ENCODE data around the gene PHF2. TPM values are rescaled to one million over a fixed set of nuclear protein-coding genes. Genes with fewer than 3 reads are reported as not detected.

The PHF2 gene
- total and polyA plus RNA-seq, 2 of the 4 experiments (the other 2 are of a cell fraction) = 5.9 to 9.5 TPM

GRCh38 chr9:93669958-93670207, 93.5 kb downstream of the PHF2 start:
- H3K4me2 ChIP-seq (ENCODE audit: low read depth, low read length) = no peak overlapping the region
- ChIA-PET POLR2A (ENCODE audit: unreplicated experiment) (no interaction called here), CTCF (interaction anchor here (0.6 kb wide), 1 partner anchor 595 kb away, joined by 3 read pairs; no protein-coding TSS in a partner anchor)
- no peak overlapping the region for H3K4ac ChIP-seq (ENCODE audit: low read depth, low read length)
- peaks cover 10% of the 10 kb centered on the region for H3K9me1 ChIP-seq (ENCODE audit: insufficient read depth, low read length)
- no peak overlapping the region for H2BK15ac ChIP-seq (ENCODE audit: low read depth, low read length)
- H3K27ac ChIP-seq (ENCODE audit: insufficient read depth, low read length) = no peak overlapping the region
- no peak overlapping the region for H3K56ac ChIP-seq (ENCODE audit: extremely low read depth, insufficient read depth, low read length)
- no peak overlapping the region for H2BK5ac ChIP-seq (ENCODE audit: low read depth, low read length, poor library complexity, severe bottlenecking)
- TF ChIP-seq MXI1 (IDR thresholded peaks at IDR 0.05; ENCODE audit: borderline replicate concordance, low read depth, low read length) = no peak
- no peak for TF ChIP-seq SMC3 (IDR thresholded peaks at IDR 0.05; ENCODE audit: low read depth, low read length)
- no peak for TF ChIP-seq ELK1 (IDR thresholded peaks at IDR 0.05; ENCODE audit: borderline replicate concordance, low read depth, low read length)
- no peak for TF ChIP-seq FOS (IDR thresholded peaks at IDR 0.05; ENCODE audit: low read depth, low read length)
- TF ChIP-seq POLR2A (IDR thresholded peaks at IDR 0.05; ENCODE audit: low read depth, low read length) = no peak
- TF ChIP-seq MAFK (IDR thresholded peaks at IDR 0.05; ENCODE audit: low read depth, low read length) = no peak
- TF ChIP-seq CHD1 (IDR thresholded peaks at IDR 0.05; ENCODE audit: low read depth, low read length) = no peak
- no peak for TF ChIP-seq RFX5 (IDR thresholded peaks at IDR 0.05; ENCODE audit: low read depth, low read length)
- no peak for TF ChIP-seq MAZ (IDR thresholded peaks at IDR 0.05; ENCODE audit: borderline replicate concordance, low read depth, low read length)
- no peak for TF ChIP-seq BHLHE40 (IDR thresholded peaks at IDR 0.05; ENCODE audit: low read depth, low read length)
- no peak for TF ChIP-seq USF2 (IDR thresholded peaks at IDR 0.05; ENCODE audit: low read depth, low read length)
- TF ChIP-seq CEBPB (IDR thresholded peaks at IDR 0.05; ENCODE audit: low read depth, low read length) = no peak
- TF ChIP-seq RAD21 (IDR thresholded peaks at IDR 0.05; ENCODE audit: low read length) = no peak
- no peak for TF ChIP-seq NFE2L2 (IDR thresholded peaks at IDR 0.05; ENCODE audit: low read depth, low read length)
- TF ChIP-seq CTCF (conservative IDR thresholded peaks at IDR 0.05; ENCODE audit: low read depth, low read length) = no peak
- no peak for TF ChIP-seq RCOR1 (IDR thresholded peaks at IDR 0.05; ENCODE audit: insufficient replicate concordance, low read length)
- no peaks in the 10 kb centered on the region for H3K4me1 ChIP-seq (ENCODE audit: control insufficient read depth, insufficient read depth, low read length)
- H3K9me3 ChIP-seq (ENCODE audit: control insufficient read depth, insufficient read depth, low read length) = no peaks in the 10 kb centered on the region
- H2AK5ac ChIP-seq (ENCODE audit: low read depth, low read length) = no peak overlapping the region
- no peak overlapping the region for H4K91ac ChIP-seq (ENCODE audit: insufficient read depth, low read depth, low read length)
- ATAC-seq (ENCODE audit: low read depth) (peak; percentile 18; the same call in 1 of the 2 replicates), DNase-seq (no peak)
- H3K9ac ChIP-seq (ENCODE audit: low read depth, low read length) = no peak overlapping the region
- no peak overlapping the region for H3K23ac ChIP-seq (ENCODE audit: low read depth, low read length)
- H4K8ac ChIP-seq (ENCODE audit: low read depth in 2 of 2, low read length in 2 of 2) = no peak overlapping the region
- H2BK20ac ChIP-seq (ENCODE audit: low read depth, low read length) = no peak overlapping the region
- in situ Hi-C loops (cut with MboI; ENCODE audit: low sequenced_read_pairs) (no loop called here), dilution Hi-C loops (cut with HindIII; ENCODE audit: low sequenced_read_pairs, unreplicated experiment) (no loop called here), intact Hi-C loops (cut with micrococcal nuclease) (loop anchor here (5.0 kb wide), 1 partner anchor 93 kb away; the partner anchor contains the start of gene PHF2)
- peaks cover 26% of the 10 kb centered on the region; the same call in 1 of the 2 replicates for H3K36me3 ChIP-seq (ENCODE audit: control insufficient read depth, insufficient read depth, low read length)
- no peak overlapping the region for H2BK120ac ChIP-seq (ENCODE audit: low read depth, low read length)
- no peak overlapping the region for H3K14ac ChIP-seq (replicated peaks; ENCODE audit: low read depth, low read length)
- H3K79me1 ChIP-seq (ENCODE audit: low read depth in 1 of 2, low read length in 2 of 2) = 0 out of 4 replicates have a peak, but pooled peaks cover 0 to 6% of the 10 kb centered on the region in 2 experiments
- no TSS peak for BruUV-seq (replicated peaks)
- H2AK9ac ChIP-seq (replicated peaks; ENCODE audit: low read depth, low read length, poor library complexity) = no peak overlapping the region
- no peak overlapping the region for H2AFZ ChIP-seq (replicated peaks; ENCODE audit: low read length, poor library complexity)
- WGBS, 2 experiments (ENCODE audit: extremely low coverage in 2 of 2, insufficient read length in 1 of 2) = 80% methylated on average over 3 of the region's 3 CpGs; no CpG with 5 or more reads in 1 of the 2 experiments
- no peaks in the 10 kb centered on the region for H3K27me3 ChIP-seq (ENCODE audit: control insufficient read depth, insufficient read depth, low read length)
- no peak overlapping the region for H3K18ac ChIP-seq (ENCODE audit: low read depth, low read length)
- peaks cover 11% of the 10 kb centered on the region for H4K20me1 ChIP-seq (ENCODE audit: insufficient read depth, low read length)
- H4K5ac ChIP-seq (ENCODE audit: low read depth, low read length) = no peak overlapping the region
- no peak overlapping the region for H3K4me3 ChIP-seq (ENCODE audit: insufficient read depth, low read depth, low read length)
